GM21390 (cell line): ENCODE measurements around the gene LRRC37B.
"Not testable (repeated sequence)": the region's sequence is repeated elsewhere in the genome, so short reads cannot be mapped to it uniquely, and the experiment has no call there.

Source experiments
- ATAC-seq: cut with Tn5 transposase; IDR thresholded peaks from one replicate; pipeline ENCODE4 v1.9.1; 2021; ENCODE audit not compliant: unreplicated experiment

The LRRC37B gene

GRCh38 chr17:32006957-32007462, at the start of gene LRRC37B:
LRRC37B (plus strand) TSS chr17:32007383; CDS start chr17:32021393, 14,010 bp downstream.
- peak; percentile 77 for ATAC-seq

DNA sequence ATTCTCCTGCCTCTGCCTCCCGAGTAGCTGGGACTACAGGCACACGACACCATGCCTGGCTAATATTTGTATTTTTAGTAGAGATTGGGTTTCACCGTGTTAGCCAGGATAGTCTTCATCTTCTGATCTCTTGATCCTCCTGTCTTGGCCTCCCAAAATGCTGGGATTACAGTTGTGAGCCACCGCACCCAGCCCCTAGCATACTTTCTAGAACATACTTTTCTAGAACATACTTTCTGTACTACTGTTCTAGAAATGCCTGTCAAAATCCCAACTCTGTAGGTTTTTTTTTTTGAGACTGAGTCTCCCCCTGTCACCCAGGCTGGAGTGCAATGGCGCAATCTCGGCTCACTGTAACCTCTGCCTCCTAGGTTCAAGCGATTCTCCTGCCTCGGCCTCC, 43.1 kb upstream of the LRRC37B start:
- not testable (repeated sequence) for ATAC-seq

- ATAC-seq: no peak
Measured at GRCh38 chr17:31967648-31968047, 39.5 kb upstream of the LRRC37B start.

- not testable (repeated sequence) for ATAC-seq
Measured at GRCh38 chr17:31970416-31970815, 36.8 kb upstream of the LRRC37B start.

DNA sequence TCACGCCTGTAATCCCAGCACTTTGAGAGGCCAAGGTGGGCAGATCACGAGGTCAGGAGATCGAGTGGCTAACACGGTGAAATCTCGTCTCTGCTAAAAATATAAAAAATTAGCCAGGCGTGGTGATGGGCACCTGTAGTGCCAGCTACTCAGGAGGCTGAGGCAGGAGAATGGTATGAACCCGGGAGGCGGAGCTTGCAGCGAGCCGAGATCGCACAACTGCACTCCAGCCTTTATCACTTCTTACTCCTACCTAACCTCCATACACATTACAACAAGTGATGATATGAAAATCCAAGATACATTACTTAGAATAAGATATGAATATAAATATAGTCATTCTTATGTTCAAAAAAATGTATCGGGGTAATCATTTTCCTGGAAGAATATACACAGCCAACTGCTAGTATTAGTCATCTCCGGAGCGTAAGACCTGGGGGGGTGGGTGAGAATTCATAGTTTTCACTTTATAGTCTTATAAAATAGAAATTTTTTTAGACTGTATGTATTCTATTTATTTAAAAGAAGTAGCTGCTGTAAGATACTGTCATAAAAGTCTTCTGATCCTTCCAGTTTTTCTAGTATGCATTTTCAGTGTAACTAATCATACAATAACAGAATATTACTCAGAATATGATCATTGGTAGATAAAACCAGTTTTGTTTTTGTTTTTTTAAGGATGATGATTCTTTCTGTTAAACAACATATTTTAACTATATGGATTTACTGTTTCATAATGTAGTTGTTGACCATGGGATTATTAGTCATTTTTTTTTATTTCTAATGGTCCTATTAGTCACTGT, 32.7 kb upstream of the LRRC37B start:
- not testable (repeated sequence) for ATAC-seq

GRCh38 chr17:31975391-31975790, 31.8 kb upstream of the LRRC37B start:
- not testable (repeated sequence) for ATAC-seq

GRCh38 chr17:31991821-31992220, 15.4 kb upstream of the LRRC37B start:
- ATAC-seq: not testable (repeated sequence)

GRCh38 chr17:31997005-31997404, 10.2 kb upstream of the LRRC37B start:
- no peak for ATAC-seq

DNA sequence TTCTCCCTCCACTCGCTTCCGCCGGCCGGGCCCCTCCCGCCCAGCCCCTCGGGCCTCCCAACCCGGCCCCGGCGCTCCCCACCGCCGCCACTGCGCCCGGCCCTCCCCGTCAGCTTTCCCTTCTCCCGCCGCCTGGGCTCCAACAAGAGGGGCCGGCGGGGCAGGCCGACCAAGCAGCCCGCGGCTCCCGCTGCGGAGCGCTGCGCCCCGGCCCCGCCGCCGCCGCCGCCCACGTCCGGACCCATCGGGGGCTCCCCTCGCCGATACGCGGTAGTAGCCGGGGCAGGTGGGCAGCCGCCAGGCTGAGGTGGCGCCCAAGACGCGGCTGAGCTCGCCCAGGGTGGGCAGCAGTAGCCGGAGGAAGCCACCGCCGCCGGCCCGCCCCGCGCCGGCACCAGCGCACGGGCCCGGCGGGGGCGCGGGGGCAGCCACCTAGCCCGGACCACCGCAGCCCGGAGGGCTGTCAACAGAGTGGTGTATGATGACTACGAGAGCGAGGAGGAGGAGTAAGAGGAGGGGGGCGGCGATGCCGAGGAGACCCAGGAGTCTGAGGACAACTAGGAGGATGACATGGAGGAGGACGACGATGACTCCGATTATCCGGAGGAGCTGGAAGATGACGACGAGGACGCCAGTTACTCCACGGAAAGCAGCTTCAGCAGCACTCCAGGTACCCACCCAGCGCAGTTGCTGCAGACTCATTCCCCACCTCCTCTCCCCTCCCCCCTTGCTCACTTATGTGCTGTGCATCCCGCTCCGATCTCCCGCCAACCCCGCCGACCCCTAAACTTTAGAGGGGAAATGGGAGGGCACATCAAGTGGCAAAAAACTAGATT, 498 bp downstream of the LRRC37B start:
- peak; percentile 35 for ATAC-seq

DNA sequence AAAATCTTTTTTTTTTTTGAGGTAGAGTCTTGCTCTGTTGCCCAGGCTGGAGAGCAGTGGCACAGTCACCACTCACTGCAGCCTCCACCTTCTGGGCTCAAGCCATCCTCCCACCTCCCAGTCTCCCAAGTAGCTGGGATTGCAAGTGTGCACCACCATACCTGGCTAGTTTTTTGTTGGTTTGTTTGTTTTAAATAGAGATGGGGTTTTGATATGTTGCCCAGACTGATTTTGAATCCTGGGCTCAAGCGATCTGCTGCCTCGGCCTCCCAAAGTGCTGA, 2.0 kb downstream of the LRRC37B start:
- ATAC-seq: no peak

DNA sequence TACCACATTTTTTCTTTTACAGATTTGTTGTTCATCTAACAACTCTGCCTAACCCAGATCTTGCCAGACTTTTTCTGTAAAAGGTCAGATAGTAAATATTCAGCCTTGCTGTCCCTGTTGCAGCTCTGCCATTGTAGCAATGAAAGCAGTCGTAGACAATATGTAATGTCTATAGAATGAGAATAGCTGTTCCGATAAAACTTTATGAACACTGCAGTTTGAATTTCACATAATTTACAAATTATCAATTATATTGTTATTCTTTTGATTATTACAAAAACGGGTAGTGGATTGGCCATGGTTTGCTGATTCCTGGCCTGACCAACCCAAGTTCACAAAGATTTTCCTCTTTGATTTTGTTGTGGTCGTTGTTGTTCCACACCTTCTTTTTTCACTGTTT, 2.9 kb downstream of the LRRC37B start:
- ATAC-seq: no peak

DNA sequence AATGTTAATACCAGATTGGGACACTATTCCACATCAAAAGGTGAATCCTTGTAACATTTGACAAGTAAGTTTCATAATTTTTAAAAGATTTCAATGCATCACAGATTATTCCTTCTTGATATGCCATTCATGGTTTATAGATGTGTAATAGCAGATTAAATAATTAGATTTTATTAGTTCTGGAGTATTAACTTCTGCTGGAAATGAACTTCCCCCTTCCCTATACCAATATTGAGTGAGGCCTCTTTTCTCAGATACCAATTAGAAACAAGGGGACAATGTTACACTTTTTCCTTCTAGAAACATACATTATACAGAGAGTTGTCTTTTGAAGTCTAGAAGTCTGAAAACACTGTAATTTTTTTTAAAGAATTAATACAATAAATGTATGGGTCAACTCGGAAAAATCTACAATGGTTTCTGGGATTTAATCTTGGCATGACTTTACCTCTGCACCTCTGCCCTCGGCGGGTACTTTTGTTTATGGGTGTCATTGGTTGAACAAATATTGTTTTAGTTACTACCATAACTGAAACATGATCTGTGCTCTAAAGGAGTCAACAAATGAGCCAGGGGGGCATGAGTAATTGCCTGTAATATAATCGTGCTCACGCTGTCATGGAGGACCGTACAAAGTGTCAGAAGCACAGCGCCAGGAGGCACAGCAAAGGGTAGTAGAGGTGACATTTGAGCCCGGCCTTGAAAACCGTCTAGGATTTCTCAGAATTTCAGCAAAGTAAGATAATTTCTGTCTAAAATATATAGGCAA, 8.2 kb downstream of the LRRC37B start:
- ATAC-seq: no peak

DNA sequence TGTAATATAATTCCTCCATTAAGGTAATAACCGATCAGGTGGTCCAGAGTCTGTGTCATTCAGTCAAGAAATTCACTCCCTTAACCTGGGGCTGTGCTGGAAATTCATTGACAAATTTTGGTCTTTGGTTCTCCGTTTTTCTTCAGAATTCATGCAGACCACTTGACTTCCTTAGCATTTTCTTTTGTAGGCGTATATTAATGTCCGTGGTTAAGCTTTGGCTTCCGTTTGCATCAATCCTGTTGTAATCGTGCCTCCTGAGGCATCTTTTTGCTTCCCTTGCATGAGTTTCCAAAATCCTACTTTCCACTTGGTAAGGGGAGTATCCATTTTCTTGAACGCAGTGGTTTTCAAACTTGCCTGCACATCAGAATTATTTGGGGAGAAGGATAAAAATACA, 9.0 kb downstream of the LRRC37B start:
- no peak for ATAC-seq

DNA sequence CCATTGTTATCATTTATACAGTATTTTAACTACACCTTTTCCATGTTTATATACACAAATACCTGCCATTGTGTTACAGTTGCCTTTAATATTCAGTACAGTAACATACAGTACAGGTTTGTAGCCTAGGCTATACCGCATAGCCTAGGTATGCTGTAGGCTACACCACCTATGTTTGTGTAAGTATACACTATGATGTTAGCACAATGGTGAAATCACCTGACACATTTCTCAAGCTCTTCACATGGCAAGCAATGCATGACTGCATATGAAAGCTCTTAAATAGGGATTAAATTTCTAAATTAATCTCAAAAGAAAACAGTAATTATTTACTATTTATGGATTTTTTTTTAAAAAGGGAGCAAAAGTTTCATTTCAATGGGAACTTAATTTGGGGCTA, 12.0 kb downstream of the LRRC37B start:
- no peak for ATAC-seq

GRCh38 chr17:32020943-32021614, 13.9 kb downstream of the LRRC37B start:
- no peak for ATAC-seq

DNA sequence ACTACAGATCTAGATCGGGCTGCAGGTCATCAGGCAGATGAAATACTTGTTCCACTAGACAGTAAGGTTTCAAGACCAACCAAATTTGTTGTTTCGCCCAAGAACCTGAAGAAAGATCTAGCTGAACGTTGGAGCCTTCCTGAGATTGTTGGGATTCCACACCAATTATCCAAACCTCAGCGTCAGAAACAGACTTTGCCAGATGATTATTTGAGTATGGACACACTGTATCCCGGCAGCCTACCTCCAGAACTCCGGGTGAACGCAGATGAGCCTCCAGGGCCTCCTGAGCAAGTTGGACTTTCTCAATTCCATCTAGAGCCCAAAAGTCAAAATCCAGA, 14.4 kb downstream of the LRRC37B start:
- ATAC-seq: no peak

DNA sequence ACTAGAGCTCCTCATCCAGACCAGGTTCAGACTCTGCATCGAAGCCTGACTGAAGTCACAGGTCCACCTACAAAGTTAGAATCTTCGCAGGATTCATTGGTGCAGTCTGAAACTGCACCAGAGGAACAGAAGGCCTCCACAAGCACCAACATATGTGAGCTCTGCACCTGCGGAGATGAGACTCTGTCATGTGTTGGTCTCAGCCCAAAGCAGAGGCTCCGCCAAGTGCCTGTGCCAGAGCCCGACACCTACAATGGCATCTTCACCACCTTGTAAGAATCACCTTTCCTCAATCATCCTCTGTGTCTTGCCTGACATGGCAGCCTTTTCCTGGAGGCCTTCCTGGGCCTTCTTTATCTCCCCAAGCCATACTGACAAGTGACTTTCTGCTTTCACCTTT, 15.4 kb downstream of the LRRC37B start:
- ATAC-seq: not testable (repeated sequence)

- not testable (repeated sequence) for ATAC-seq
Measured at GRCh38 chr17:32027271-32027670, 20.1 kb downstream of the LRRC37B start.

- ATAC-seq: no peak
Measured at GRCh38 chr17:32033223-32033622, 26.0 kb downstream of the LRRC37B start.

GRCh38 chr17:32033812-32034211, 26.6 kb downstream of the LRRC37B start:
- ATAC-seq: not testable (repeated sequence)

DNA sequence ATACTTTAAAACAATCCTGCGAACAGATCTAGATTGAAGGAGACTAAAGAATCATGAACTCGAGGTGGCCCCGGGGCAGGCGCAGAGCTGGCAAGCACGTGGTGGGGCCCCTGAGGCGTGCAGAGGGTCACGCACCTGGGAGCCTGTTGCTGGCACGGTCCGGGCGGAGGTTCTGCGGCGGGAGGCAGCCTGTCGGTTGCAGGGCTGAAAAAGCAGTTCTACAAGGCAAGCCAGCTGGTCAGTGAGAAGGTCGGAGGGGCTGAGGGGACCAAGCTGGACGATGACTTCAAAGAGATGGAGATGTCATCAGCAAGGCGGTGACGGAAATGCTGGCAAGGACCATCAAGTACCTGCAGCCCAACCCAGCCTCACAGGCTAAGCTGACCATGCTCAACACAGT, 33.1 kb downstream of the LRRC37B start:
- not testable (repeated sequence) for ATAC-seq
